Stimulated activated CD4-positive, alpha-beta T cell treated with anti-CD3 and anti-CD28 coated beads, TNF-alpha, amount 100 ng/mL, for 24 hours (primary cell): ENCODE measurements around the gene TACR1.
A peak's percentile ranks its signal among the peaks of the same experiment; 100 is the strongest.
"Not testable (repeated sequence)": the region's sequence is repeated elsewhere in the genome, so short reads cannot be mapped to it uniquely, and the experiment has no call there.

Experiments
- DNase-seq, 3 experiments: peaks; one replicate each; pipeline ENCODE4 v3.0.0-alpha.2; 2020; ENCODE audit warnings: low read depth in 3 of 3

TACR1 gene

DNA sequence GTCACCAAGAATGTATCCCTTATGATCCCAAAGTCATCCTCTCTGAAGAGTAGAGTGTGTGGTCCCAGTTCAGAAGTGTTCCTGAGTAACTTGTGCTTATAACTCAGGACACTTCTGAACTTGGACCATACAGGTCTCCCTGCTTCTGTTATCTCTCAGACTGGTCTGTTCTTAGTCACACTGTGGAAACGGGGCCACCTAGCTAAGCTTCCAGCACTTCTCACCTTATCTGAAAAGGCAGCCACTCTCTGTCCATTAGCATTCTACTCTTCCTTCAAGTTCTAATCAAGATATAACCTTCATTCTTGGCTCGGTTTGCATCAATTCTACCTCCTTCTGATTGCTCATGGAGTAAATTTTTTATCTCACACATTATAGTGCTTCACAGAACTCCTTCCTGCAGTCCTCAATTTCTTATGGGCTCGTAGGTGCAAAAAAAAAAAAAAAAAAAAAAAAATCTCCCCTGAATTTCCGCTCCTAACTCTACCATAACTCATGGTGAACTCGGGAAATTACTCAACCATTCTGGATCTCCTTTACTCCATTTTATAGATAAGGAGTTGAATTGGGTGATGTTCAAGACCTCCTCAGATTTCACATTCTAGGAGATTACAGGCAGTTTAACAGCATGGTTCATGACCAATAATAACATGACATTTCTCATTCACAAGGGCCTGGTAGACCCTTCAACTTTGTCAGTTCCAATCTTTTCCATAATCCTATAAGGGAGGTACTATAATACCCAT is 108.4 kb downstream of the TACR1 start:
- DNase-seq = no peak

DNA sequence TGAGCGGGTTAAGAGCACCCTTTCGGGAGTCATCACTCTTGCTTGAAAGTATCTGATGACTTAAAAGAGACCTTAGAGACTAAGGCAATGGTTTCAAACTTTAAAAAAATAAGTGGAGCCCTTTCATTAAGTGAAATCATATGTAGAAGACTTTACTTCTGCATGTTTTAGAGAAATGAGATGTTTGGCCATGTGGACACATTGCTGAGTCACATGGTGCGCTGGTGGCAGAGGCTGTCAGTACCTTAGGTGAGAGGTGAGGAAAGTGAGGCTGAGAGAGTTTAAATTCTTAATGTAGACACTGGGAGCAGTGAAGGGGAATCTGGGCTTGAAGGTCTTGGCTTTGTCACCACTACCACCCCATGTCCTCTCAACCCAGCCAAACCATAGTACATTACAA is 109.8 kb downstream of the TACR1 start:
- DNase-seq = no peak

DNA sequence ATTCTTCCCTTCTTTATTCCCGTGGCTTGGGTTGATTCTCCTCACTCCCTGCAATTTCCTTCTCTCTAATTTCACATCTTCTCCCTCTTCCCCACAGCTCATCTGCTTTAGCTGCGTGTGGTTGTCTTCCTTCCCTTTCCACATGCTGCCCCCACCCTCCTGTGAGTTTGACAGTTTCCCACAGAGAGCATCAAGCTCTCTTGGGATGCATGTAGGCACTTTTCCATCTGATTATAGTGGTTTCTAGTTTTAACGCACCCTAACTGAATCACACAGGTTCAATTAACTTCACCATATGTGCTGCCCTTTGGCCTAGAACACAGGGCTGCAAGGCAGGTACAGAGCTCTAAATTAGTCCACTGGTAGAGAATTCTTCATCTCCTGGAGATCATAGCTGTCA is 110.5 kb downstream of the TACR1 start:
- no peak for DNase-seq

DNA sequence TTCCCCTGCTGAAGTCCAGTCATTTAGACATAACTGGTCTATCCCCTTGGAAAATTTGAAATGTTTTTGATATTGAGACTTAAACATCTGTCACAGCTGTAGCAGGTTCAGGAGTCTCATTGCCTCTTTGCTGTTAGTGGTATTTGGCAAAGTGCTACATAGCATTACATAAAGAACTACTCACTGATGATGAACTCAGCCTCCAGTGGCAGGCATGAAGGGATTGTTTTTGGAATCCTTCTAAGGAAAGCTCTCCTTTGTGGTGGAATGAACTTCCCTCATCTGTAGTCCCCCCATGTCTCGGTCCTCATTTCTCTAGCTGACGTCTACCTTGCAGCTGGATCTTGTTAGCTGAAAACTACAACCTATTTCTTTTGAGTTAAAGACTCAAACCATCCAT is 111.6 kb downstream of the TACR1 start:
- no peak for DNase-seq

DNA sequence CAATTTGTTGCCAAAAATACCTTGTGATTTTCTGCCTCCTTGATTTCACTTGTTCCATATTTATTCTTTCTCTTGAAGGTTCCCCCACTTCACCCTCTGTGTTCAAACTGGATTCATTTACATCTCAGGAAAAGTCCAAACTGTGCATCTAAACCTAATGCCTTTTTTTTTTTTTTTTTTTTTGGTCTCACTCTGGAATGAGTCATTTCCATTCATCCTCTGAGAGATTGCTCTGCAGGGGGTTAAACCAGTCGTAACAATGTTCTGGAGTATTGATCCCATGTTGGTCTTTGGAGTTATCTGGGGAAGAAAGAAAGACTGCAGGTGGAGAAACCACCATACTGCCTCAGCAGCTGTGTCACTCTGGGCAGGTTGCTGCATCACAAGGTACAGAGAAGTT is 119.7 kb downstream of the TACR1 start:
- no peak for DNase-seq

DNA sequence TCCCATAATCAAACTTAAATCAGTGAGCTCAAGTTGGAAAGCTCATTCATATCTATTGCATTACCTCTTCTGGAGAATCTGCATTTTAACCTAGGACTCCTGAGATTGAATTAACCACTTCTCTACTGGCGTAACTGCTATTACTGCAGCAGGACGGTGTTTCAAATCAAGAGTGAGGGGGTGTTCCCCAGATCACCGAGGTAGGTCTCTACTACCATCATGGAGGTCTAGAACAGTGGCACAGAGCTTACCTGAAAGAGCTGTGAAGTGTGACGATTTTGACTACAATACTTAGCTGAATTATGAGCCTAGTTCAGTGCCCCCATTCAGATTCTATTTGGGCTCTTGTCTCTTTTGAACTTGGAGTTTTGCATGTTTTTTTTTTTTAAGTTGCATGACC is 121.4 kb downstream of the TACR1 start:
- no peak for DNase-seq

DNA sequence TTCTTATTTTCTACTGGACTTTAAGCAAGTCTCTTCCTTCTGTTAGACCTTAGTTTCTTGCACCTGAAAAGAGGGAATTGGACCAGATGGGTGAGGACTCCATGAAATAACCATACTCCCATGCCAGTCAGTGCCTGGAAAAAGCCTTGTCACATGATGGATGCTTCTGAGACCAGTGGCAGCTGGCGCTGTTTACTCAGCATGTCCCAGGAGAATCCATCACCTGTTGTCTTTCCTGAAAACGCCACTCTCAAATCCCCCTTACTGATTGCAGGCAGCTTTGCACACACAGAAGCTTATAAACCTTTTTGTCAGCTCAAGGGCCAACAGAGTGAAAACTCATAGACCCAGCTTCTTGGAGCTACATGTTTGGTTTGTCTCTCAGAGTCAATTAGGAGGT is 123.2 kb downstream of the TACR1 start:
- DNase-seq = no peak

DNA sequence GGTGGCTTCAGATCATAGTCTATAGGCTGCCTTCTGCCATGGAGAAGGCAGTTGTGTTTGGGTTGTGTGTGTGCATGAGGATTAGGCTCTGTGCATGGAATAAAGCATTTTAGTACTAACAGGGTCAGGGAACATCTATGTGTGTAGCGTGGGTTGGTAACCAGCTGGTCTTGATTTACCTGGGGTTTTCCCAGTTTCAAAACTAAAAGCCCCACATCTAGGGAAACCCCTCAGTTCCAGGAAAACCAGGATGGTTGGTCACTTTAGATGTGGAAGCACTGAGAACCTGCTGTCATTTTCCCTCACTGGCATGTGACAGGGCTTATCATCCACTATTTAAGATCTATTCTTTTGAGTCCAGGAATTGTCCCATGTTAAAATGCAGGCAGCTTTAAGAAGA is 124.6 kb downstream of the TACR1 start:
- DNase-seq = no peak

DNA sequence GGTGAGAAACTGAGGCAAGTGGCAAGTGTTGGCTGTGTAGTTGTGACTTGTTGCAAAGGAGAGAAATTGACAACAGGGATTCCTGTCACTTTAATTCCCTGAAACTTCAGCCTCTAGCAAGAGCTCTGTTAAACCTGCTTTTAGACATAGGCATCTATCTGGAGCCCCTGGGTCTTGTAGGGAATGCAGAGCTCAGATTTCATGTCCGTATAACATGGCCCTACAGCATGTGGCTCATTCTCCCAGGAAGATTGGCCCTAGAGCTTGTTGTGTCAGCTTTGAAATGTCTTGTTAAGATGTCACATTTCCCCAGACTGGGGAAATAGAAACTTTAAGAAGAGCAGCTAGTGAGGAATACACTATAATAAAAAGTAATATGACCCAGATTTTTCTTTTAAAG is 125.1 kb downstream of the TACR1 start:
- no peak for DNase-seq

DNA sequence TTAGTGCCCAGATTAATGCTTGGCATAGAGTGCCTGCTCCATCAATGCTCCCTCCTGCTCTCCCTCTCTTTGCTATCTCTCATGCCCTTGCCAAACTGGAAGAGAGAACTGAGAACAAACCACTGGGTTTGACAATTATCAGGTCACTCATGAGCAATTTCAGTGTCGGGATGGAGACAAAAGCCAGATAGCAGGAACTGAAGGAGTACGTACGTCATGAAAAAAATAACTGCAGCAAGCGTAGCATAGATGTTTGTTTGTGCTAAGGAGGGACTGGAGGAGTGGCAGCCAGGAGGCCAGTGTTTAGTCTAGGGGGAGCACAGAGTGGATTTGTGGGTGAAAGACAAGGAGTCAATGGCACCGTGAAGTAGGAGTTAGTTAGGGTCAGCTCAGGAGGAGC is 127.6 kb downstream of the TACR1 start:
- no peak for DNase-seq

DNA sequence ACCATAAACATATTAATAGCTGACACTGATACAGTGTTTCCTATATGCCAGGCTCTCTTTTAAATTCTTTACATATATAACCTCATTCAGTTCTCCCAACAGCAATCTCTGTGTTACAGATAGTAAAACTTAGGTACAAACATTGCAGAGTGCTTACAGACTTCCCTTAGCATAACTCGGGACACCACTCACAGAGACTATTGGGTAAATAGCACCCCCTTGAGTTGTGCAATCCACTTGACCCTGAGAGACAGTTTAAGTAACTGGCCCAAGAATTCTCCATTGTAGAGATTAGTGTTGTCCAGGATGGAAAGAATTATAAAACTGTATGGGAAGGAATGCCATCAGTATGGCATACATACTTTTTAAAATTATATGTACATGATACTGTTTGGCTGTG is 130.8 kb downstream of the TACR1 start:
- DNase-seq = no peak

DNA sequence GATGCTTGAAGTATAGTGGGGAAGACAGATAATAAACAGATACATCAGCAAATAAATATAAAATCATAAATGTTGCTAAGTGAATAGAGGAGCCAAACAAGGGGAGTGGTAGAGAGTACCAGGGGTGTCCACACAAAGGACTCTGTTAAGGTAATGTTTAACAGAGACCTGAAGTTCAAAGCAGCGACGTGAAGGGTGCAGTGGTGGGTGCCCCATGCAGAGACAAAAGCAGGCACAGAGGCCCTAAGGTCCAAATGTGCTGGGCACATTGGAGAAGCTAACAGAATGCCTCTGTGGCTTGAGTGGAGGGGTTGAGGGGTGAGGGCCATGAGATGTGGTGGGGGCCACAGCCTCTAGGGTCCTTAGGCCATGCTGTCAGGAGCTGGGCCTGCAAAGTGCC is 131.8 kb downstream of the TACR1 start:
- DNase-seq = no peak

DNA sequence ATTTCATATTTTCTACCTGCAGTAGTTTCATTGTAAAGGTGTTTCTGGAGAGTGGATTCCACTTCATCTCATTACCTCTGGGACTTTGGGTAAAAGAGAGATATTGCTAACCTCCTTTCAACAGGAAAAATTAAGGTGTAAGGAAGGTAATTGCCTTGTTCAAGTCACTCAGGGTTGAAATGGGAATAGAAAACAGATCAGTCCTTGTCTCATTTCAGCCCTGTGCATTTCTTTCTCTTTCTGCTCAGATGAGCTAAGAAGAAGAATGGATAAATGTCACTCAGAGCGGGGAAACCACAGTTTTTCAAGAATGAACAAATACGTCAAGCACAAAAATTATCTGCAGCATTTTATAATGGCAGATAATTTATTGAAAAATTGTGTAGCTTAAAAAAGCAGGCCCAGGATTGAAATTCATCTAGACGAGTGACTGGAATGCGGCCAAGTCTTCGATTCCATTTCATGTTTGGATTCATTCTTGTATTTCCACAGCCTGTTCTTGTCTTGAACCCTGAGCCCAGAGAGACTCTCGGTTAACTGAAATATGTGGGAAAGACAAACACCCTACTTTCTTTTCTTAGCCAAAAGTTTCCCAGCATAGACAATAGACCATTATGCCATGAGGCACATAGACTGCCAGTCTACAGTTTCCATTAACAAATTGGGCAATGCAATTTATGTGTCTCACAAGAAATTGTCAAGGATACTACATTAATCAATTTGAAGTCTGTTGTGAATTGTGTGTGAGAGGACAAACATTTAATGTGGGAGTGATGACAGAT is 133.0 kb downstream of the TACR1 start:
- no peak for DNase-seq

DNA sequence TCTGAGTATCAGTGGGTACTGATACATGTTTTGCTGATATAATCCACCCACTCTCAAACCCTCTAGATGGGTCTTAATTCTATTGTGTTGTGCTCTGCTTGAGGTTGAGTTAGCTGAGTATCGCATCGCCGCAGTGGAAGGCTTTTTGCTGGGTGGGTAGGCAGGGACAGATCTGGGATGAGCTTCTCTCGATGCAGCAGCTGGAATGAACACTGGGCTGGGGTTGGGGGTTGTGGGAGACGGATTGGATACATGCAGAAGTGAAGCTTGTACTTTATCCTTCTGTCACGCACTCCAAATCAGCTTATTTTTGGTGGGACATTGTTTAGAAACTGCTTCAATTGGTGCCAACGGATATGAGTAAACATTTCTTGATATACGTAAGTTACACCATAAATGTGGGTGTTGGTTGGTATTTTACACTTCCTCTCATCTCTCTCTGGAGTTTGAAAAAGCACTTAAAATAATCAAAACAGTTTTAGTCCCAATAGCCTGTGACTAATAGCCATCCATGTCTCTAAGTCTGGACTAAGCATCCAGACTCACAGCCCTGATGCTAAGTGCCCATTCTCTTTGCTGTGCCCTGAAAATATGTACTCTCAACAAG is 133.8 kb downstream of the TACR1 start:
- no peak for DNase-seq

DNA sequence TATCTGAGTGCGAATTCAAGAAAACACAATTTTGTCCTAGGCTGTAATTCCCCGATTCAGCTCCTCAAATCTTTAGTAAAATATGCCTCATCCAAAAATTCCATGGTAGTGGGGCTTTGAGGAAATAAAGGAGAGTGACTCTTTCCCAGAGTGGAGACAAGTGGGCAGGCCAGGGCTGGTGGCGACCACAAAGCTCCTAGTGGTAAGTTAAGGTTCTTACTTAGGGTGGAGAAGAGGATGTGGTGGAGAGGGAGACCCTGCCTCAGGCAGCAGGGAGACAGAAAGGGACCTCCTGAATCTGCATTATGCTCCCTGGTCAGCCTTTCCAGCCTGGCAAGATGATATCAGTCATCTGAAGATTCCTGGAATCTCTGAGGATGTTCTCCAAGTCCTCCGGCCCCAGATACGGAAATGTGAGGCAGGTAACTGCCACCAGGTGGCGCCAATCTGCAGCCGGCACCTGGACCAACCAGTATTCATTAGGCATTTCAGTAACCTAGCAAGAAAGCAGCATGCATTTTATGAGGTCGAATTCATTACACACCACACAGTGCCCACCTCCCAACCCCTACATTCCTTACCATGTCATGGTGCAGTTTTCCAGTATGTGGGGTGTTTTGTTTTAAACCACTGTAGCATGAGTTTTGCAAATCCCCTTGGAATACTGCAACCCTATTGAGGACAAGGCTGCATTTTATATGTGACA is 134.5 kb downstream of the TACR1 start:
- DNase-seq = peak; percentile 2 to 45 (median 10)

DNA sequence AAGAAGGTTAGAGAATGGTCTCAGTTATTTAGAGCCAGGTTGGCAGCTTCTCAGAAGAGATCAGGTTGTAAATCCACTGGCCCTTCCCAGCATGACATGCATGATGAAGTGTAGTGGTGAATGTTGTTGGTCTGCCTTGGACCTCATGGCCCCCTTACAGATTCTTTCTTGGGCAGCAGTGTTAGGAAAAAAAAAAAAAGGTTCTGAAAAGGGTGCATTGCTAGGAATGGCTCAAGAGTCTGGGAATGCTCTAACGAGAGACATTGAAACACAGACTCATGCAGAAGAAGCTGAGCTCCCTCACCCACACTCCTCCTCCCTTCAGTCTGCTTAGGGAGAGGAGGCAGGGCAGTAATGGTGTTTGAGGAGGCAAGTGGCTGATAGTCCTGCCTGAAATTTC is 135.4 kb downstream of the TACR1 start:
- DNase-seq = no peak

DNA sequence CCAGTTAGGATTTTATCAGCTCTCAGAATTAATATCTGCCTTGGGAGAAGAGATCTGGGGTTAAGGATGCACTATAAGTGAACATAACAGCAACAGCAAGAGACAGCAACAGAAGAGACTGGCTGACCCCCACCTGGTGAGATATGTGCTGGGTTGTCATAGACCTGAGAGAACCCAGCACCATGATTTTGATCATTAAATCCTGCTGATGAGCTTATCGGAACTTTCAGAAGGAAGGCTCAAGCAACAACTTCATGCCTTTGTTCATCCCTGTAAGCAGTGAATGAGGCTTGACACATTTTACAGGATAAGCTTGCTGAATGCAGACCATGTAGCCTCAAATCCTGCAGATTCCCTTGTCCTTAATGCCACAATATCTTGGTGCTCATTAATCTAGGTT is 140.9 kb downstream of the TACR1 start:
- no peak for DNase-seq

DNA sequence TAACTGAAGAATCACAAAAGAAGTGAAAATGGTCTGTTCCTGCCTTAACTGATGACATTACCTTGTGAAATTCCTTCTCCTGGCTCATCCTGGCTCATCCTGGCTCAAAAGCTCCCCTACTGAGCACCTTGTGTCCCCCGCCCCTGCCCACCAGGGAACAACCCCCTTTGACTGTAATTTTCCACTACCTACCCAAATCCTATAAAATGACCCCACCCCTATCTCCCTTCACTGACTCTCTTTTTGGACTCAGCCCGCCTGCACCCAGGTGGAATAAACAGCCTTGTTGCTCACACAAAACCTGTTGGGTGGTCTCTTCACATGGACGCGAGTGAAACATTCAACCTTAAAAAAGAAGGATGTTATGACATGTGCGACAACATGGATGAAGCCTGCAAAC is 142.2 kb downstream of the TACR1 start:
- not testable (repeated sequence) for DNase-seq

DNA sequence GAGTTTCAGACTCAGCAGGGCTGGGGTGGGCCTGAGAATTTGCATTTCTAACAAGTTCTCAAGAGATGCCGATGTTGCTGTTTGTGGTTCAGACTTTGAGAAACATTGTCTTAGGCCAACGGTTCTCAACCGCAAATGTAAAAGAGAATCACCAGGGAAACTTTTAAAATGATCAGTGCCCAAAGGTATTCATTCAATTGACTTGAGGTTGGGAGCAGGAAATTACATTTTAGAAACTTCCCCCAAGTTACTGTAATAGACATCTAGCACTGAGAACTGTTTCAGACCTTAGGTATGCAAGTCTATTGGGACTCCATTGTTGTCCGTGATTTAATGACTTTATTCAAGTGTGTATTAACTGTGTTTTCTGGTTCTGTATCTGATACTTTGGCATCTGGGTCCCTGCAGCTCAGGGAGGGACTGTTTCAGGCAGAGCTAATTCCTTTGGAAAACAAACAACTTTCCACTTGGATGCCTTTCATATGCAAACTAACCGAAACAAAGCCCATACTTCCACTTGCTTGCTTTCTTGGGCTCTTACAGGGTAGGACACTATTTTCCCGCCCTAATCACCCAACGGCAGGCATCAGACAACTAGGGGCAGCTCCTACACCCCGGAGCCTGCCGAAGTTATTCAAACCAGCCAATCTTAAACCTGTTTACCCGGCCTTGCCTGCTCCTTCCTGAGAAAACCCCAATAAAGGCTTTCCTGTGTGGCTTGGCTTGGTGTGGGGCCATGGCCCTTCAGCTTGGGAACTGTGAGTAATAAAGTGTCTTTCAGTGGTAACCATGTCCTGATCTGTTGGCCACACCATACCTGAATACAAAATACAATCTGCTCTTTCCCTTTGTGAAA is 143.3 kb downstream of the TACR1 start:
- no peak for DNase-seq

DNA sequence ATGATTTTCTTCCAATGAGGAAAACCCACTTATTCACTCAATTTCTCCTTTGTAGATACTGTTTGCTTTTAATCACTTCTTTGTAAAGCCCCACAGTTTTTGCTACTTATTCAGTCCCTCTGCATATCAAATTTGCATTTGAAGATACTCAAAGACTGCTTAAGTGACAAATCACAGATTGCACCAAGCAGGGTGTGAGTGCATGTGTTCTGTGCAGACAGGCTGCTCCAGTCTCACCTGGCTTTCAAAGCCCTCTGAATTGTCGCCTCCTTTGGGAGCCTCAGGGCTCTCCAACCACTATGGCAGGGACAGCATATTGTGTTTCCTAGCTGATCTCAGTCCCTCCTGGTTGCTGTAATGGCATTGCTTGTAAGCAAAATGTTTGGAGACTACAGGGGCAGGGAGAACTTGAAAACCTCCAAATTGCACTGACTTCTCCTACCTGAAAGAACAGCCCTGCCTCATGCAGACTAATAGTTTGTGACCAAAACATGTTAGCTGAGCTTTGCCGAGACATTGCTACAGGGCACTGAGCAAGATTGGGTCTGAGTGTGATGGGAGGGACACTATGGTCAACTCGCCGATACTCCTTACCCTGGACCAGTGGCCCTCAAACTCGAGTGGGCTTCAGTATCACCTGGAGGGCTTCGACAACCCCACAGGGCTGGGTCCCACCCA is 144.0 kb downstream of the TACR1 start:
- no peak for DNase-seq

DNA sequence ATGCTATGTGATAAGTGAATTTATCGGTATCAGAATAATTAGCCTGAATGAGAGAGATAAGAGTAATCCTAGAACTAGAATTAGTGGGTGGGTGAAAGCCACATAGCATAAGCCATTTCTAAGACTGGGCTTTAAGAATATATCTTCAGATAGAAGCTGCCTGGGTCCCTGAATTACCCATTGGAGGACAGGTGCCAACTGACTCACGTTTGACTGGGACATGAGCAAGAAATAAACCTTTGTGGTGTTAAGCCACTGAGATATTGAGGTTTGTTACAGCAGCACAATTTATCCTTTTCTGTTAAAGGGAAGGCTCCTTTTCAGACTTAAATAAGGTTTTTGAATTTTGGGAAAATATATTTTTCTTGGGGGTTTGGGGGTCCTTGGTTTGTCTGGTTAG is 145.0 kb downstream of the TACR1 start:
- DNase-seq = no peak
